ENCODE data around the gene EPN2. TPM values are rescaled to one million over a fixed set of nuclear protein-coding genes. Genes with fewer than 3 reads are reported as not detected.
A peak's percentile ranks its signal among the peaks of the same experiment; 100 is the strongest.

Gene EPN2
- total RNA-seq, 1 experiment from 2014 or later: 57.8 TPM

- Histone ChIP-seq H3K4ac (ENCODE audit: low read depth, low read length) (no peak overlapping the region), H3K4me1 (ENCODE audit: insufficient read depth, low read length) (no peaks in the 10 kb centered on the region; the same call in 1 of the 2 replicates), H3K4me2 (ENCODE audit: insufficient read depth, insufficient read length, low read length) (no peak overlapping the region), H3T11ph (ENCODE audit: low read length) (no peak overlapping the region), H4K91ac (ENCODE audit: insufficient read length, low read depth, low read length) (no peak overlapping the region), H2AFZ (ENCODE audit: low read length) (no peak overlapping the region), H2AK5ac (ENCODE audit: insufficient read length, low read length) (no peak overlapping the region), H2BK120ac (ENCODE audit: low read depth, low read length, poor library complexity, severe bottlenecking) (no peak overlapping the region), H4K8ac (replicated peaks; ENCODE audit: insufficient read length, low read depth, low read length) (no peak overlapping the region), H2BK15ac (ENCODE audit: low read depth, low read length) (no peak overlapping the region), H3K27ac (ENCODE audit: insufficient read length, low read depth, low read length) (no peak overlapping the region), H2BK5ac (ENCODE audit: insufficient read length, low read length) (no peak overlapping the region), H3K14ac (ENCODE audit: insufficient read depth, low read length) (no peak overlapping the region), H3K56ac (ENCODE audit: insufficient read length, low read depth, low read length) (no peak overlapping the region), H2BK12ac (ENCODE audit: insufficient read length, low read depth, low read length) (no peak overlapping the region), H3K23me2 (ENCODE audit: insufficient read length, low read depth, low read length, poor library complexity, severe bottlenecking) (no peaks in the 10 kb centered on the region), H3K18ac (ENCODE audit: insufficient read length, low read depth, low read length) (no peak overlapping the region), H4K20me1 (ENCODE audit: control insufficient read depth, insufficient read depth, insufficient read length) (peaks cover 2% of the 10 kb centered on the region), H3K79me1 (ENCODE audit: insufficient read depth, low read depth, low read length, poor library complexity, severe bottlenecking) (no peaks in the 10 kb centered on the region), H3K27me3 (ENCODE audit: insufficient read depth, low read length) (no peaks in the 10 kb centered on the region), H3K9ac (ENCODE audit: extremely low read depth, insufficient read length, low read length) (no peak overlapping the region), H3K9me3 (ENCODE audit: control insufficient read depth, low read depth, low read length) (no peaks in the 10 kb centered on the region), H3K79me2 (ENCODE audit: insufficient read depth, low read length) (no peaks in the 10 kb centered on the region), H3K23ac (ENCODE audit: insufficient read length, low read depth, low read length) (no peak overlapping the region), H4K5ac (ENCODE audit: insufficient read length, low read depth, low read length) (no peak overlapping the region), H2BK20ac (ENCODE audit: low read depth, low read length, poor library complexity, severe bottlenecking) (no peak overlapping the region)
- Mint-ChIP-seq H3K4me3 (no peak overlapping the region), H3K9me3 (no peaks in the 10 kb centered on the region), H3K27ac (peak overlapping the region in 1 of 3 experiments; percentile 70; a peak in 2 of 7 replicates), H3K4me1 (peaks cover 9 to 15% of the 10 kb centered on the region in 2 experiments), H3K36me3 (ENCODE audit: insufficient read depth in 1 of 3, low read depth in 3 of 3) (peaks cover 15 to 66% (median 40%) of the 10 kb centered on the region in 3 experiments; a peak in 6 of 7 replicates), H3K27me3 (ENCODE audit: low read depth) (no peaks in the 10 kb centered on the region)
- no peak for DNase-seq
- TF ChIP-seq, protein P1, sequence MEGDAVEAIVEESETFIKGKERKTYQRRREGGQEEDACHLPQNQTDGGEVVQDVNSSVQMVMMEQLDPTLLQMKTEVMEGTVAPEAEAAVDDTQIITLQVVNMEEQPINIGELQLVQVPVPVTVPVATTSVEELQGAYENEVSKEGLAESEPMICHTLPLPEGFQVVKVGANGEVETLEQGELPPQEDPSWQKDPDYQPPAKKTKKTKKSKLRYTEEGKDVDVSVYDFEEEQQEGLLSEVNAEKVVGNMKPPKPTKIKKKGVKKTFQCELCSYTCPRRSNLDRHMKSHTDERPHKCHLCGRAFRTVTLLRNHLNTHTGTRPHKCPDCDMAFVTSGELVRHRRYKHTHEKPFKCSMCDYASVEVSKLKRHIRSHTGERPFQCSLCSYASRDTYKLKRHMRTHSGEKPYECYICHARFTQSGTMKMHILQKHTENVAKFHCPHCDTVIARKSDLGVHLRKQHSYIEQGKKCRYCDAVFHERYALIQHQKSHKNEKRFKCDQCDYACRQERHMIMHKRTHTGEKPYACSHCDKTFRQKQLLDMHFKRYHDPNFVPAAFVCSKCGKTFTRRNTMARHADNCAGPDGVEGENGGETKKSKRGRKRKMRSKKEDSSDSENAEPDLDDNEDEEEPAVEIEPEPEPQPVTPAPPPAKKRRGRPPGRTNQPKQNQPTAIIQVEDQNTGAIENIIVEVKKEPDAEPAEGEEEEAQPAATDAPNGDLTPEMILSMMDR (conservative IDR thresholded peaks at IDR 0.05): no peak
- WGBS (ENCODE audit: extremely low coverage, insufficient read length, low lambda C conversion rate): no CpG with 5 or more reads among the region's 5 CpGs
Observed at GRCh38 chr17:19311016-19311415, 73.8 kb downstream of the EPN2 start.

Data from H9 (cell line).